ENCODE data around the gene FRZB. TPM values are rescaled to one million over a fixed set of nuclear protein-coding genes. Genes with fewer than 3 reads are reported as not detected.
A peak's percentile ranks its signal among the peaks of the same experiment; 100 is the strongest.

Gene FRZB
- total RNA-seq, 1 donor from 2014 or later: 90.8 TPM

- peak; percentile 43 for TF ChIP-seq CTCF (IDR thresholded peaks at IDR 0.05; ENCODE audit: unreplicated experiment)
- H3K27me3 Mint-ChIP-seq (ENCODE audit: unreplicated experiment): peaks cover 2% of the 10 kb centered on the region
- H3K36me3 Mint-ChIP-seq (ENCODE audit: low read depth, unreplicated experiment): peaks cover 29% of the 10 kb centered on the region
- H3K4me1 Mint-ChIP-seq (ENCODE audit: unreplicated experiment): peaks cover 42% of the 10 kb centered on the region
- no peak overlapping the region for H3K27ac Mint-ChIP-seq (ENCODE audit: unreplicated experiment)
- DNase-seq (ENCODE audit: low spot score): no peak
- H3K9me3 Mint-ChIP-seq (ENCODE audit: unreplicated experiment): peaks cover 5% of the 10 kb centered on the region
- H3K4me3 Mint-ChIP-seq (ENCODE audit: unreplicated experiment): no peak overlapping the region
These were observed 81.7 kb downstream of the FRZB start for GRCh38 chr2:182784777-182785176.

DNA sequence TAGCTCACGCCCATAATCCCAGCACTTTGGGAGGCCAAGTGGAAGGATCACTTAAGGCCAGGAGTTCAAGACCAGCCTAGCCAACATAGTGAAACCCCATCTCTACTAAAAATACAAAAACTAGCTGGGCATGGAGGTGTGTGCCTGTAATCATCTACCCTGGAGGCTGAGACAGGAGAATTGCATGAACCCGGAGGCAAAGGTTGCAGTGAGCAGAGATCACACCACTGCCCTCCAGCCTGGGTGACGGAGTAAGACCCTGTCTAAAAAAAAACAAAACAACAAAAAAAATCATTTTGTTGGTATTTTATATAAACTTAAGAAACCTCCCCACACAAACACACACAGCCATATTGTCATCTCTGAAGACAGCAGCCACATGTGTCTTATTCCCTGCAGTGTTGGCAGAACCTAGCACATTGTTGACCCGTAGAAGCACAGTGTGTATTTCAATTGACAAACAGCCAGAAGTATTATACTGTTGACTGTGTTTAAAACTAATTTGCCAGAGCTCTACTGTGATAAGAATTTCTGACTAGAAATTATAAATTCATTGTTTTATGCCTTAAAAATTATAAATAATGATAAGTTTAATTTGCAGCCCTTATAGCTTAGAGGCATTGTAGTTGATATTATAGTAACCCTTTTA, 82.3 kb downstream of the FRZB start:
- Mint-ChIP-seq H3K27me3 (ENCODE audit: unreplicated experiment) (peaks cover 2% of the 10 kb centered on the region), H3K9me3 (ENCODE audit: unreplicated experiment) (peaks cover 5% of the 10 kb centered on the region), H3K36me3 (ENCODE audit: low read depth, unreplicated experiment) (peaks cover 29% of the 10 kb centered on the region), H3K27ac (ENCODE audit: unreplicated experiment) (no peak overlapping the region), H3K4me1 (ENCODE audit: unreplicated experiment) (peaks cover 39% of the 10 kb centered on the region), H3K4me3 (ENCODE audit: unreplicated experiment) (no peak overlapping the region)
- TF ChIP-seq CTCF (IDR thresholded peaks at IDR 0.05; ENCODE audit: unreplicated experiment): no peak
- no peak for DNase-seq (ENCODE audit: low spot score)

Other genes with a start within 250 kb of the FRZB start
- 158 TPM for gene DNAJC10, start 150.4 kb downstream of the FRZB start, total RNA-seq (ENCODE audit: unreplicated experiment)
- 171 TPM for gene NCKAP1, start 171.8 kb upstream of the FRZB start, total RNA-seq (ENCODE audit: unreplicated experiment)
- 2.4 TPM for gene DUSP19, start 212.1 kb upstream of the FRZB start, total RNA-seq (ENCODE audit: unreplicated experiment)